Retina (tissue), 1 donor: ENCODE results near the gene ITM2C.

ENCODE experiments used
- DNase-seq: peaks from one replicate; pipeline ENCODE4 v3.0.0-alpha.2; 2016

The ITM2C gene

DNA sequence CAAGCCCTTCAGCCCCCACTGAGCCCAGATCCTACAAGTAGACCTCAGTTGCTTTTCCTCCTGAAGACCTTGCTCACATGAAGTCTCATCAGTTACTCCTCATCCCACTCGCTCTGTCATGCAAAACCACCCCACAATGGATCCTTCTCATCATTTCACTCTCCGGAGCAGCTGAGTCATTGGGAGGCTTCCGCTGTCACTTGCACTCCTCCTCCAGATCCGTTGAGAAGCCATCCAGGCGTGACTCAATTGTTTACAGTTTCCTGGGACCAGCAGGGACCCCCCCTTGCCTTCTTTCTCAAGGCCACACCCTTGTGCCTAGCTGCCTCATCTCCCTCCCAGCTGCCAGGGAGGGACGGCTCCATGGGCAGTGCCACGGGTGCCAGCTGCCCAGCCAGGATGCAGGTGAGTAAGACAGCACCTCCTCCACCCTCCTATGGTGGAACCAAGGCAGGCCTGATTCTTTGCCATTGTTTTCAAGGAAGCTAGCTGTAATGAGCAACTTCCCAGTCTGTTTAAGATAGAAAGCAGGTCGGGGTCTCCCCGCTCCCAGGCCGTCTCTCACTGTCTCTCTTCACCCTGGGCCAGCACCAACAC, 44.0 kb downstream of the ITM2C start:
- DNase-seq, result peak; percentile 77

DNA sequence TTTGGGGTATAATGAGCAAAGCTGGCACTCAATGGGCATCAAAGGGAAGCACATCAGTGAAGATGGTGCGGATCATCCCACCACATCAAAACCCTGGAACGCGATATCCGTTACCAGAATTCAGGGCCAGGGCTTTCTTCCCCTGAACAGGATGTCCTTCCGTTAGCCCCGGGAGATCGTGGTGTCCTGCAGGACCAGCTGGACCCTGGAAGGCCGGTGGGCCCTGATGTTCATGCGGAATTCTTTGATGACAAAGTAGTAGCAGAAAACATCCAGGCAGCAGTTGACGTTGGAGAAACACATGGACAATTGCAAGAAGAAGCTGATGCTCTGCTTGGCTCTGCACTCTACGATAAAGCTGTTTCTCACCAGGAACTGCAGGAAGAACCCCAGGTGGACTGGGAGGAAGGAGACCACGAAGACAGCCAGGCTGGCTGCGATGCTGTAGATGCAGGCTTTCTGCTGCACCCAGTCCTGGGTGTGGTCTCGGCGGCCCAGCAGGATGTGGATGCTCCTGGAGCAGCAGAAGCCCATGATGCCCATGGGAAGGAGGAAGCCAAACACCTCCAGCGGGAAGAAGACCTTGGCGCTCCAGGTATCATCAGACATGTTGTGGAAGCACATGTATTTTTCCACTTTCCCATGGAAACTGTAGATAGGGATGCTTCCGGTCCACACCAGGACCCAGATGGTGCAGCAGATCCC, 45.3 kb downstream of the ITM2C start:
- DNase-seq, result no peak

DNA sequence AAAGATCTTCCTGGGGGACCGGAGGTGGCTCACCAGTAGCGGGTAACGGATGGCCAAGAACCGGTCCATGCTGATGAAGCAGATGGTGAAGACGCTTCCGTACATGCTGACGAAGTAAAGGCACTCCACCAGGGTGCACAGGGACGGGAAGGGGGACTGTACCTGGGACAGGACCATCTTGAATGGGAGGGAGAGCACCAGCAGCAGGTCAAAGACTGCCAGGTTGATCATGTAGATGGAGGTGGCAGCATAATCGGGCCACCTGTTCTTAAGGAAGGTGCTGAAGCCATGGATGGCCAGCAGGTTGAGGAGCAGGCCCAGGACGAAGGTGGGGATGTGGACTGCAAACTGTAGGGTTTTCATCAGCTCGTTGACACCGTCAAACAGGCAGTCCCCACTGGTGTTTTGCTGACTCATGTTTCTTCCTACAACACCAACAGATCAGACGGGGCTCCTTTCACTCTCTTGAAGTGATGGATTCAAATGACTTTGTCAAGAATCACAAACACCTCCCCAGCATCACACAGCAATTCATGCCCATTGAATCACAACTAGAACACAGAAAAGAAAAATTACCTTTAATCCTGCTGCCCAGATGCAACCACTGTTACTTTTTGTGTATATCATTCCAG, 45.9 kb downstream of the ITM2C start:
- DNase-seq, result no peak

DNA sequence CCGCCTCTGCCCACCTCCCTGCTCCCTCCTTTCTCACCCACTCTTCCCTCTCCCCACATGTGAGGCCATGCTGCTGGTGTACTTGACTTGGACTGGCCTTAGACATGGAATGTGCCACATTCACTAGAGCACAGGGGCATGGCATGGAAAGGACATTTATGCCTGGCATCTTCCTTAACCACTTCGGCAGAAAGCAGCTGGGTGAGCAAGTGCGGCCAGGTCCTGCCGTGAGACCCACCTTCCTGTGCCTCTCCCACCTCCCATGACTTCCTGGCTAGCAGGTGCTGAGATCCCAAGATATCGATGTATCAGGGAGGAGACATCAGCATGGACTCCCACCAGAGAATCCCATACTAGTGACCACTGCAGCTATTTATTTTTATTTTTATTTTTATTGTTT, 47.3 kb downstream of the ITM2C start:
- DNase-seq, result no peak

DNA sequence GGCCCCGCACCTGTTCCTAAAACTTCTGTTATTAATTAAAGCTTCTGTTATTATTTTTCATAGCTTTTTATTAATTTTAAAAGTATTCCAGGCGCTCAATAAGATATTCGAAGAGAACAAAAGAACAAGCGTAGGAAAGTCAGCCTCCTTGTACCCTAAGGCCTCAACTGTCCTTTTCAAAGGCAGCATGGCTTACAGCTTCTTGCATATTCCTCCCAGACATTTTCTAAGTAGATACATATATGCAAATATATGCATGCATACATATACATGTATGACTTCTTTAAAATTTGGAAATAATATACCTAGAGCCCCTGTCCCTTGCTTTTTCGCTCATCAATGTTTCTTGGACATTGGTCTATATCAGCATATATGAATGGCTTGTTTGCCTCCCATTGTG, 48.0 kb downstream of the ITM2C start:
- DNase-seq, result no peak

DNA sequence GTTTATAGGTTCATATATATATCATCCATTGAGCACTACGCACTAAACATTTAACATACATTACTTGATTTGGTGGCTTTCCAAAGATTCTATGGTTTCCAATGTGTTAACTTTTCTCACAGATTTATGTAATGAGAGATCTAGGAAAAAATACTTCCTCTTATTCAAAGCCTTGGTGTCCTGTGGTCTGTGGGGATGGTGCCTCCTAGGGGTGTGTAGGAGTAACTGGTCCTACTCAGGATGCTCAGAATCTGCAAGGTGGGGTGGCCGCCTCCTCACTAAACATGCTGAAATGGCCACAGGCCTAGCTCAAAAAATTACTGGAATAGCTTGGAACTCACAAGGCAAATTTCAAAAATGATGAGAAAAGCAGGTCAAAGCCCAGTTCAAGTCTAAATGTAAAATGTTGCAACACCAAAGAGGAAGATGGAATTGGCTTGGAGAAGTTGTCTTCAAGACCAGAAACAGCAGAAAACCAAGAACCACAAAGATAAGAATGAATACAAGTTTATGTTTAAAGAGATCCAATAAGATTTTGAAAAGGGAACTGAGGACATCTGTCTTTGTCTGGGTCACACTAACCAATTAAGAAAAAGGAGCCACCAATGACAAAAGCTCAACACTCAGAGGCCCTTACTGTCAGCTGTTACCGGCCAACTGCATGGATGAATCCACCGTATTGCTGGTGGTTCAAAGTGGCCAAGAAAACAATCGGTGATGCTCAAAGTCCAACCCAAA, 48.8 kb downstream of the ITM2C start:
- no peak for DNase-seq

DNA sequence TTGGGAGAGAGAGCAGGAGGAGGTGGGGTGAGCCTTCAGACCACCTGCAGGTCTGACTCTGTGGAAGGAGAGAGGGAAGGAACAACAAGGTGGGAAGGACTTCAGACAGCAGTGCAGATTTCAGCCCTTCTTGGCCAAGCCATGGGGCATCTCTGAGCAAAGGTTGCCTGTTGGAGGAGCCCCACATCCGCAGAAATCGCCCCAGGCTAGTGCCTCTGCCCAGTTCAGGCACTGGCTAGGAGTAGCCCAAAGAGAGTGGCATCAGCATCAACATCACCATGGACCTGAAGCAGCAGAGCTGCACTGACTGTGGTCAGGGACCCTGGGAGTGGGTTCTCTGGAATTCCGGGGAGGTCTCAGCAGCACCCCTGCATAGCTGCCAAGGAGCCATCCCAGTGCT, 50.1 kb downstream of the ITM2C start:
- no peak for DNase-seq

DNA sequence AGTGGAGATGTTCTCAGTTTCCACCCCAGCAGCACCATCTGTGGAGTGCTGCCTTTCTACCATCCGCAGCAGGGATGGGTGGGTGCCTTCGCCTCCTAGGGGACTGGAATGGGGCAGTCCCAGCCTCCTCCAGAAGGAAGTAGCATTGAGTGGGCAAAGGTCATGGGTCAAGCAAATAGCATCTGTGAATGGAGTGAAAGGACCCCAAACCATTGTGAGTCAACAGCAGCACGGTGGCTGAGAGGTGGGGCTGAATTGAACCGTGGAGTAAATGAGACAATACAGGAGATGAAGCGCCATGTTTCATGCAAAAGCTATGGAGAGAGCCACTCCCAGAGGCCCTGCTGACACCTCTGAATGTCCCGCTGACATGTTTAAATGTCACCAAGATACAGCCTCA, 50.6 kb downstream of the ITM2C start:
- no peak for DNase-seq

DNA sequence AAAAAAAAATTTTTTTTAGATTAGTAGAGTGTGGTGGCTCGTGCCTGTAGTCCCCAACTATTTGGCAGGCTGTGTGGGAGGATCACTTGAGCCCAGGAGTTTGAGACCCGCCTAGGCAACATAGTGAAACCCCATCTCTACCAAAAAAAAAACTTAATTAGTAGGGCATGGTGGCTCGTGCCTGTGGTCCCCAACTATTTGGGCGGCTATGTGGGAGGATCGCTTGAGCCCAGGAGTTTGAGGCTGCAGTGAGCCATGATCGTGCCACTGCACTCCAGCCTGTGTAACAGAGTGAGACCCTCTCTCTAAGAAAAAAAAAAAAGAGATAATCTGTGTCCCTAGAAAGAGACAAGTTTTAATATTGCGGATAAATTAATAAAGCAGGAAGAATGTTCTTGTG, 51.5 kb downstream of the ITM2C start:
- DNase-seq, result no peak

DNA sequence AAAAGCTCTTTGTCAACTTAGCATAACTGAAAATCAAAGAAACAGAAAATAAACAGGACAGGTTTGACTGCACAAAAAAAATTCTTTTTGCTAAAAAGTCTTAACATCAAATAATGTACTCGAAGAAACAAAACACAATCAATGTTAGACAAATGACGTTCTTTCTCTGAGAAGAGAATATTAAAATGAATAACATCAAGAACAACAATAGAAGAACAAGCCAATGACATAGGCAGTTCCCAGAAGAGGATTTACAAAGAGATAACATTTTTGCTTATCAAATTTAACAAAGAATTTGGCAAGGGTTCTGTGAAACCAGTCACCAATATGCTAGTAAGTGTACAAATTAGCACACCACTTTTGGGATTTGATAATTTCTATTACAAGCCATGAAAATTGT, 54.5 kb downstream of the ITM2C start:
- no peak for DNase-seq

DNA sequence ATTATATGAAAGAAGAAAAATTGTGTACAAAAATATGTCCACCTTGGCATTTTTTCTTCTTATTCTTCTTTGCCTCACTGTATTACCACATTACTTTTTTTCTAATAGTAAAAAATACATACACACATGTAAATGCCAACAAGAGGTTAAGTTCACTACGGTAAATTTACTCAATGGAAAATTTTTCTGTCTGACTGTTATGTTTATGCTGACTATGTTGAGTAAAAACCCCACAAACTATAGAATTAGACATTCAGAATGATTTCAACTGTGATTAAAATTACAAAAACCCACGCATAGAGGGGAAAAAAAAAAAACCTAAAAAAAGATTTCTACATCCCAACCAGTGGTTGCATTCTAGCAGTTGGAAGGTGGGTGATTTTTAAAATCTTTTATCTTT, 54.9 kb downstream of the ITM2C start:
- DNase-seq, result no peak

DNA sequence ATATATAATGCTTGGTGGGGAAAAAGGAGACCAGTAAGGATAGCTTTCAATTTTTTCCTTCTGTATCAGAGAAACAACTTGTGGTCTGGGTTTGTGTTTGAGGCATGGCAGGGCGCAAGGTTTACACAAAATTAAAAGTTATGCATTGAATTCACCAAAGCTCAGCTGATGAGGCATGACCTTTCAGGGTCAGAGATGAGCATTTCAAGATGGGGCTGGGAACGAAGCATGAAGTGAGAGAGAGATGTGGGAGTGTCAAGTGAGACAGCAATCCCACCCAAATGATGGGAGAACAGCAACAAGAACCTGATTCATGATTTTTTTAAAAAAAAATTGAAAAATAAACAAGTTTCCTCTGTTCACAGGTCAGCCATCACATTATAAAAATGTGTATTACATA, 55.4 kb downstream of the ITM2C start:
- no peak for DNase-seq

DNA sequence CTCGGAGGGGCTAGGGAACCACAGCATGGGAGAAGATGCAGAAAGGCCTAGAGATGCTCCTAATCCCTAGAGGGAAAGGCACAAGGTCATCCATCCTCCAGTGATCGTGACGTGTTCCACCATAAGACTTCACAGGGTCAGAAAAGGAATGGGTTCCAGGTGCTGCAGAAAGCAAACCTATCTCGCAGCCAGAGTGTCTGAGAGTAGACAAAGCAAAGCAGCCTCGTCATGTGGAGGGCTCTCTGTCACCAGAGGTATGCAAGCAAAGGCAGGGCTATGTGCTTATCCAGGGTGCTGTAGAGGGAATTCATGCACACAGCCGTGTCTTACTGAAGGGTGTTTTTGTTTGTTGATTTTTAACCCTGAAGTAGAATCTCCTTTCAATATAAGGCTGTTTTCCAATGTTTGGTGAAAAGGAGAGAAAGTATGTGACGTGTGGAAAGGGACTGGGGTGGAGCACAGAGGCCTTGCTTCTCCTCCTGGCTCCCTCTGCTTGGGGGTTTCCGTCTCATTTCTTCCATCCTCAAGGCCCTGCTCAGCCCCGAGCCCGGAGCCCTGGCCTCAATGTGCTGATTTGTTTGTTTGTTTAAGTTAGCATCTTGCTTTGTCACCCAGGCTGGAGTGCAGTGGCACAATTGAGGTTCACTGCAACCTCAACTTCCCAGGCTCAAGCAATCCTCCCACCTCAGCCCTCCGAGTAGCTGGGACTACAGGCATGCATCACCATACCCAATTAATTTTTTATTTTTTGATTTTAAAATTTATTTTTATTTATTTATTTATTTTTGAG, 57.3 kb downstream of the ITM2C start:
- no peak for DNase-seq

DNA sequence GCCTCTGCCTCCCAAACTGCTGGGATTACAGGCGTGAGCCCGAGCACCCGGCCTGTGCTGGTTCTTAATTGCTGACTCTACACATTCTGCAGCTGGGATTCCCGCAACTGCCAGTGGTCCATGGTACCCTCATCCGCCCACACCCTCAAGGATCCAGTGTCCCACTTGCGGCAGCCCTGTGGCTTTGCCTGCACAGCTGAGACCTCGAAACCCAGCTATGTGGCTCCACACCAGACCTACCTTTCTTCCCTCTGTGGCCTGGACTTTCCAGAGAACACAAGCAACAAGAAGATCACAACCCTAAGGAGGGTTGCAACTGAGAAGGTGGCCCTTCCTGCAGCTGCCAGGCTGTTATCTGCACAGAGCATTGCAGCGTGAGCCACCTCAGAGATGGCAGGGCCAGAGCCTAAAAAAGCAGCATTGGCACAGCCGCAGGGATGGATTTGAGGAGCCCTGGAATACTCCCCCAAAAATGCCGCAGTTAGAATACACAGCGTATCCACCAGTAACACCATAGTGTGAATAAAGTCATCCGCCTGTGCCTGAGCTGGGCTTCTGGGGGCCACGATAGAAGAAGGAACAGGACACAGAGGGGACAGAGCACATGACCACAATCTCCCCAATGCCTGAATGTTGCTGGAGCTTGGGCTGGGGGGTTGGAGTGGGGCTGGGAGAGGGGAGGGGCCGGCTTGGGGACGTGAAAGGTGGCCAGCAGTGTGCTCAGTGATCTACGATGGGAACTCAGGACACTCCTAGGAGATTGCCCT, 58.4 kb downstream of the ITM2C start:
- no peak for DNase-seq

DNA sequence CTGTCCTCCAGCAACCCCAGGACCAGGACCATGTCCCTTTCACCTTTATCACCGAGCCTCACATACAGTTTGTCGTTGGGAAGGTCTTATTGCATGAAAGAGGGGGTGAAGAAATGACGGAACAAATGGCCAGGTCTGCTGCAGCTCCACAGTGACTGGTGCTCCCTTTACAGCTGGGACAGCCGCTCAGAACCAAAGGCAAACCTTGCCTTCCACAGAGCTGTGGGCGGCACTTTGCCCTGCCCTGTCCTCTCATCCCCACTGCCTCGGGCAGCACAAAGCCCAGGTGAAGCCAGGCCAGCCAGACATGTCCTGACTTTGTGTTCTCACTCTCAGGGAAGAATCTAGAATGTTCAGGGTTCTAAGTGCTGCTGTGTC, 59.3 kb downstream of the ITM2C start:
- DNase-seq, result no peak

DNA sequence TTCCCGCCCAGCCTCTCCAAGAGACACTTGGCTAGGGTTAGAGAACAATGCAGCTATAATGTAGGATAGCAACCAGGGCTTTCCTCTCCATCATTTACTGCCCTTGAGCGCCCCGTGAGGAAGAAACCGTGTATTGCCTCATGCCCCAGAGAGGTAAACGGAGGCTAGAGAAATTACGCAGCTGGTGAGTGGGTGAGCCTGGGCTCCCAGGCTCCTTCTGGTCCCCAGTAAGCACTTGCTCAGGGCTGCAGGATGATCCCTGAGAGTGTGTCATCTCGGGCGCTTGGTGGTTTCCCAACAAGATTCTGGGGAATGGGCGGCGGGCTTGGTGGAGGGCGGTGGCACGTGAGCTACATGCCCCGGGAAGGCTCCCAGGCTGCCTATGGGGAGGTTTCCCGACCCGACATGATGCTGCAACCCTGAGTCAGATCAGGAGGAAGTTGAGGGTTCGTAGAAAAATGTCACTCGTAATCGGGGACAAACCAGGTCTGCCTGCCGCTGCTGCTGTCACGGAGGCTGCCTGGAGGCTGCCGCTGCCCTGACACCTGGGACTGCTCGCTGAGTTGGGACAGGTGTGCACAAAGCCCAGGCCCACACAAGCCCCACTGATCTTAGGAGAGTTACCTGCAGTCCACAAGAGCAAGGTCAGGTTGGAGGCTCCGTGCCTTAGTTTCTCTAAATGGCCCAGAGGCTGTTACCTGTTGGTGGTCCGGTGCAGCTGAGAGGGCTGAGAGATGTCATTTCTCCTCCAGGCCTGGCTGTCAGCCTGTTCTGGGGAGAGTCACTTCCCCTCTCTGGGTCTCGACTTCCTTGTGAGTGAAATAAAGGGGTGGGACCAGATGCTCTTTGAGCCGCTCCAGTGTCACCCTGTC, 60.0 kb downstream of the ITM2C start, which contains the start of gene GPR55:
Gene GPR55, minus strand, starts transcription at position 773 of the 872 bp plus-strand sequence. CDS start 14,280 bp downstream, outside the sequence.
- DNase-seq, result no peak

DNA sequence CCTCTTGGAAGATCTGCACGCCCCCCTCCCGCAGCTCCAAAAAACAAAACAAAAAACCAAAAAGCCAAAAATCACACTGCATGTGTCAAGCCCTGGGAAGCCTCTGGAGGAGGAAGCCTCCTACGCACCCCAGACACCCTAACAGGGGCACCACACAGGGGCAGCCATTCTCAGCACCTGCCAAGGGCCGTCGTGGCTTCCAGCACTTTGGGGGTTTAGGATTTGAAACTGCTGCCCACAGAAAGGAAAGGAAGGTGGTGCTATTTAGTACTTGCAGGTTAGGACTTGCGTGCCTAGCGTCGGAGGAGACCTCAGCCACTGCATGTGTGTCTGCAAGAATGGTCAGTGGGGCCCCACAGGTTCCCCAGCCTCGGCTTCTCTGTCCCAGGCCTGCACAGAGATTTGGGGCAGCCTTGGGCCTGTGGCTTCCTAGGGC, 60.7 kb downstream of the ITM2C start:
- DNase-seq, result no peak

DNA sequence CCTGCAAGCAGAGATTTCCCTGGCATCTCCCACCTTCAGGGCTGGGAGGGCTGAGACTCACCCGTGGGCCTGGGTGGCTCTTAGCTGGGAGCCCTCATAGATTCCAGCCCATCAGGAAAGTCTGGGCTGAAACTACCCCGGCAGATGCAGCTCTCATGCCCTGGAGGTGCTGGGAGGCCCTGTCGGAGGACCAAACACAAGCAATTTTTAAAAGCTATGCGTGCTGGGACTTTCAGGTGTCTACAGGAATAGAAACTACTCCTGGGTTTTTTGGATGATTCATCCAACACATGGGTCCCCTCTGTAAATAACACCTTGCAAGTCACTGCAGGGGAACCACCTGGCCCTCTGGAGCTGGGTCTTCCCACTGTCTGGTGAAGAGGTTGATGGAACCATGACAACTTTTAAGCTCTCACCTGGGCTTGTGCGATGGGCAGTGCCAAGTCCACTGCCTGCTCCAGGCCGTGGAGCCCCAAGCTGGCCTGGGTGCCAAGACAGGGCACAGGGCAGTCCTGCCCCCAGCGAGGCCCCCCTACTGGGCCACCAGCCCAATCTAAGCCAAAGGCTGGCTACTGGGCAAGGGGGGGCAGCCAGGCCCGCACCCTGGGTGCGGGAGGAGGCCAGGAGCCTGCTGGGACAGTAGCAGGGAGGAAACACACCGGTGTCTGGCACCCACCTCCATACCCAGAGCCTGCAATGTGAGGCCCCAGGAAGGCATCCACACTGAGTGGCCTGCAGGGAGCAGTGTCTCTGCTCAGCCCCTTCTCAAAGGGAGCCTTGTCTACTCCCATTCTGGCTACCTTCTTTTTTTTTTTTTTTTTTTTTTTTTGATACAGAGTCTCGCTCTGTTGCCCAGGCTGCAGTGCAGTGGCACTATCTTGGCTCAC, 61.4 kb downstream of the ITM2C start:
- no peak for DNase-seq

DNA sequence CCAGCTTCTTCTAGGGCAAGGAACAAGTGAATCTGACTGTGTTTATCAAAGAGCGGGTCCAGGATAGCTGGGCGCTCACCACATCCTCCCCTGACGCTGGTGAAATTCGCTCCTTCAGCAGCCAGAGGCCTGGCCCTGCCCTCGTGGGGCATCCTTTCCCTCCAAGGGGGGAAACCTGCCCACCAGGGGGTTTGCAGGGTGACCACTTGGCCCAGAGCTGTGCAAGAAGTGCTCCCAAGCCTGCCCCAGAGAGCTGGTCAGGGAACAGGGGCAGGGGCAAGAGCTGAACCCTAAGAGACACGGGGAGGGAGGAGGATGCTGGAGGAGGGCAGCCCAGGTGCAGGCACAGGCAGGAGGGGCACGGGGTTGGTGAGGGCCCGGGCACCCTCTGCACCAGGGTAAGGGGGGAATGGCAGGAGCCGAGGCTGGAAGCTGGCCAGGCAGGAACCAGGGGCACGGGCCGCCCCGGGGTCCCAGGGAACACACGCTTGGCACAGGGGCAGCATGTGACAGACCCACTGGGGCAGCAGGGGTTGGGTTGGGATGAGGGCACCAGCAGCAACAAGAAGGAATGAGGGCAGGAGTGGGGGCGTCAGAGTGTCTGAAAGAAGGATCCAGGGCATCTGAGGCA, 63.1 kb downstream of the ITM2C start:
- no peak for DNase-seq
